SH-SY5Y (cell line): ENCODE data around the gene NMNAT2.

Experiments
- GATA2 ChIP-seq: IDR thresholded peaks from 2 replicates; pipeline ENCODE4 v1.6.1; 2011; ENCODE audit warnings: mild to moderate bottlenecking, low read depth, low read length
- GATA3 ChIP-seq: IDR thresholded peaks from 2 replicates; pipeline ENCODE4 v1.6.1; 2011; ENCODE audit warnings: low read depth, mild to moderate bottlenecking, low read length, moderate library complexity

NMNAT2 gene

GRCh38 chr1:183210681-183211080 lies 207.5 kb downstream of the NMNAT2 start:
- no peak for TF ChIP-seq GATA3
- no peak for TF ChIP-seq GATA2

GRCh38 chr1:183209533-183210158 lies 208.5 kb downstream of the NMNAT2 start:
- no peak for TF ChIP-seq GATA2
- no peak for TF ChIP-seq GATA3

- TF ChIP-seq GATA2 (no peak), GATA3 (no peak)
Observed at GRCh38 chr1:183206538-183207122, 211.6 kb downstream of the NMNAT2 start.

- TF ChIP-seq GATA3 (no peak), GATA2 (no peak)
Observed at GRCh38 chr1:183205196-183205781, 212.9 kb downstream of the NMNAT2 start.

- TF ChIP-seq GATA2 (no peak), GATA3 (no peak)
Observed at GRCh38 chr1:183203094-183203493, 215.1 kb downstream of the NMNAT2 start.

GRCh38 chr1:183200451-183200850 lies 217.7 kb downstream of the NMNAT2 start:
- no peak for TF ChIP-seq GATA3
- no peak for TF ChIP-seq GATA2

- TF ChIP-seq GATA3, result no peak
- TF ChIP-seq GATA2, result no peak
Observed at GRCh38 chr1:183199304-183199703, 218.9 kb downstream of the NMNAT2 start.

GRCh38 chr1:183198463-183198862 lies 219.7 kb downstream of the NMNAT2 start:
- no peak for TF ChIP-seq GATA2
- no peak for TF ChIP-seq GATA3
